Superior temporal gyrus (tissue), 1 donor: ENCODE measurements around the gene NPHP4.

Experiments
- DNase-seq: peaks from one replicate; pipeline ENCODE4 v3.0.0-alpha.2; 2016; ENCODE audit errors: extremely low spot score

NPHP4 gene

DNA sequence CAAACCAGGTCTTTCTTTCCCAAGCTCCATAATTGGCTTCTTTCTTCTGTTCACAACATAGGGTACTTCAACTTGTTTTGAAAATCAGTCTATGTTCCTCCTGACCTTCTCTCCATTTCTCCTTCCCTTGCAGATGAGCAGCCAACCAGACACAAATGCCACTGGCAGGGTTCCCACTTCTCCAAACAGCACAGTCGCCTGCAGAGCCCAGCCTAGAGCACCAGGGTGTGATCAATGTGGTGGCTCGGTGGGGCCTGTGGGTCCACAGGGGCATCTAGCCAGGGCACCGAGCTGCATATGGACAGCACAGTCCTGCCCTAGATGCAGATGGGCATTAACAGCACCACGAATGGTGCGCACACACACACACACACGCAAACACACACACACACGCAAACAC, 112.8 kb downstream of the NPHP4 start:
- no peak for DNase-seq

DNA sequence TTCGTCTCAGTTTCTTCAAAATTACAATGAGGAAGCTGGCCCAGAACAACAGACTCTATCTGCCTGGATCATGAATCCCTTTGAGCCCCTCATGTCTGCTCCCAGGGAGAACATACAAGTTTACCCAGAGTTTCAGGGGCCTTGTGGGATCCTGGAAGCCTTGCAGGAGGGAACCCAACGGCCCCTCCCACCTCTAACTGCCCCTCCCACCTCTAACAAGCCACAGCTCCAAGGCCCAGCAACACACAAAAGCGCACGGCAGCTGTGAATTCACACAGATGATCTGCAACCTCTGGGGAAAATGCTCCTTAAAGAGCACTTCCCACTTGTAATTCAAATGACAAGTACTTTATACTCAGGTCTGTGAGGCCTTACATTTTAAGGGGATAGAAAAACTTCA, 113.3 kb downstream of the NPHP4 start:
- no peak for DNase-seq

DNA sequence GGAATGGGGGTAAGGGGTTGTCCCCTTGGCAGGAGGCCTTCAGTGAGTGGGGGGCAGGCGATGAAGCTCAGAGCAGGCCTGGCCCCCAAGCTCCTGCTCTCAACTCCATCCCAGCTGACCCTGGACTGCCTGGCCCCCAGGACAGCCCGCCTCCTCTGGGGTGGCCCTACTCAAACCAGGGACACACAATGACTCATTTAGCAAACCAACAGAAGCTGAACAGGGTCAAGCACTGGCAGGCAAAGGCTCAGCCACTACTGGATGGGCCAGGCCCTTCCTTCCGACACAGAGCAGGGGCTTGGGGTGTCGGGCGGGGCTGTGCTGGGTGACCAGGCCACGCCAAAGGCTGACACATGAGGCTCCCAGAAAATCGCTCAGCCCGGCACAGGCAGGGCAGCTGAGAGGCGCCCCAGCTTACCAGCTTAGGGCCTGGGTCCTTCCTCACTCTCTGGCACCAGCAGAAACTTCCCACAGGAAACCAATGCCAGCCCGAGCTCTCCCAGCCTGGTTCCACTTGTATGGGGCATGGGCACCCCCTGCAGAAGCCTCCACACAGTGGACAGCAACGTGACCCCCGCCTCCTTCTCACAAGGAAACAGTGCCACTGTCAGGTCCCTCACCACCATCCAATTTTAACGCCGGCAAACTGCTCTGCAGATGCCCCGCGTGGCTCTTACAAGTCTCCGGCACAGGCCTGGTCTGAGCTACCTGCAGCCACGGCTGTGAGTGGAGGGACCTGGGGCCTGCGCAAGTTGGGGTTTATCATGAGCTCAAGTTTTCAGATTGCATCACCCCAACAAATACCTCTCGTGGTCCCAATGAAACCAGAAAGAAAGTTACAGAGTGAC, 114.3 kb downstream of the NPHP4 start:
- no peak for DNase-seq

DNA sequence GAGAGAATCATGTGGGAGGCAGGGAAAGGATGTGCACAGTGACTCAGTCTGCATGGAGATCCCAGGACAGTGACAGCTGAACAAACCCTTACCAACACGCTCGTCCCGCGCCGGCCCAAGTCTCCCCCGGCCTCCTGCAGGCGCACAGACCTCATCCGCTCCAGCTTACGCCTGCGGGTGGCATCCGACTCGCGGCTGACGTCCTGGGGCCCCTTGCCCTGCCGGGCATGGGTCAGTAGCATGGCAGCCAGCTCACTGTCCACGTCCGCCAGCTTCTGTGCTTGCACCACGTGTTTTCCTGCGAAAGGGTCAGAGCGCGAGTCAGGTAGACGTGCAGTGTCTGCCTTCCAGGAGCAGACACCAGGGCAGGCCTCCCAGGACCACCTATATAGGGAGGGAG, 115.2 kb downstream of the NPHP4 start:
- no peak for DNase-seq

DNA sequence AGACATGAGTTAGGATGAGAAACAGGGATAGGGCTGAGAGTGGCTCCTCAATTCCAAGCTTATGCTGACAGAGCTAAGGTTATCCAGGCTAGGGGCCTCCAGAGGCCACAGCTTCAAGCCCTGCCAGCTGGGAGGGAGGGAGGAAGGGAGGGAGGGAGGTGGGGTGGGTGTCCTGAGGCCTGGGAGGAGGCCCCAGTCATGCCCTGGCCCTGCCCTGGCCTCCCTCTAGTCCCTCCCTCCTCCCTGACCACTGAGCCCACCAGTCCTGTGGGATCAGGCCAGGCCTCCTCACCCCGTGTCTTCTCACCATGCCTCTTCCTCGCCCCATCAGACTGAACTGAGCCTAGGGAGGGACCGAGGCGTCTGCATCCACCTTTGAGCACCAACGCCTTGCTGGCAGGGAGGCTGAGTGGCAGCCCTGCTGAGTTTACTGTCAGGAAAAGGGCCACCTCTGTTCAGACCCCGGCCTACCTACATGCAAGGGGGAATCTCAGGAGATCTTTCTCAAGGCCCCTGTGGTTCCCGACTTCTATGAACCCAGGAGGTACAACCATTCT, 116.1 kb downstream of the NPHP4 start:
- DNase-seq: no peak

DNA sequence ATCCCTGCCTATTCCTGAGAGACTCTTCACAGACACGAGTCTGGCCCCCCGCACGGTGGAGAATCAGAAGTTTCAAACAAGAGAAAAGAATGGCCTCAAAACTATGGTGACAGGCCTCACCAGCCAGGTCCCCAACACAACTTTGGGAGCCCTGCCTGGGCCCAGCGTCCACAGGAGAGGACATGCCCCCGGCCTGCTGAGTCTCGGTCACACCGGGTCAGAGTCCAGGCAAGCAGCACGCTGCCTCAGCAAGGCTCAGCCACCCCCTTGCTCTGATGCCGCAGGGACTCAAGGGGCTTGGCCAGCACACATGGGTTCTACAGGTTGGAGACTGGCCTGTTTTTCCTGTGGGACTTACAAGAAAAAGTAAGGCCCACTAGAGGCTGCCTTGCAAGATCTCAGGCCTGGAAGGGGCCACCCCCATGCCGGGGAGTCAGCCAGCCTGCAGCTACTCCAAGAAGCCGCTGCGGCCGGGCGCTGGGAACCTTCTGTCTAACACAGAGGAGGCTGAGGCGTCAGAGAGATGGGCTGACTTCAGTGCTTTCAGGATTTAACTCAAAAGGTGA, 116.8 kb downstream of the NPHP4 start:
- DNase-seq: no peak

DNA sequence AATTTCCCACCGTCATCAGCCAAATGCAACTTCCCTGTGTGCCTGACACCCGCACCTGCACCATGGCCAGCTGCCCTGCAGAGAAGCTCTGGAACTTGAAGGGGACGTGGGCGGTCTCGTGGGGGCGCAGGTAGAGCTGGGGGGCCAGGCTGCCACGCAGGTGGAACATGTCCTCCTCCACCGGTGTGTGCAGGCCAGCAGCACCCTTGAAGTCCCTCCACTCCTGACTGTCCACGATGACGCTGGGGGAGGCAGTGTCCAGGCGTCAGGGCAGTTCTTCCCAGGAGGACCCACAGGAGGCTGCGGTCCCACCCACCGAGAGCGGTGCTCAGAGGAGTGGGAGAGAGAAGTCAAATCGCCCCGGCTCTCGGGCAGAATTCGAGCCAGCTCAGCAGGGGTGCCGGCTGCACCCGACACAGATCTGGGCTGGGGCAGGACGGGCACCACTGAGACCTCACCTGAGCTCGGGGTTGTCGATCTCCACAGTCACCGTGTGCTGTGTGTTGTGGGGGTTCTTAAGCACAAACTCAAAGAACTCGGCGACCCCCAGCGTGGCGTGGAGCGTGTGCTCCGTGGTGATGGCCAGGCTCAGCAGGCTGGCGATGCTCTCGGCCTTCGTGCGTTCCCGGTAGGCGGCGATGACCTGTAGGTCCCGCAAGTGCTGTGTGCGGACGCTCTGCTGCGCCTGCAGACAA, 117.7 kb downstream of the NPHP4 start:
- no peak for DNase-seq

DNA sequence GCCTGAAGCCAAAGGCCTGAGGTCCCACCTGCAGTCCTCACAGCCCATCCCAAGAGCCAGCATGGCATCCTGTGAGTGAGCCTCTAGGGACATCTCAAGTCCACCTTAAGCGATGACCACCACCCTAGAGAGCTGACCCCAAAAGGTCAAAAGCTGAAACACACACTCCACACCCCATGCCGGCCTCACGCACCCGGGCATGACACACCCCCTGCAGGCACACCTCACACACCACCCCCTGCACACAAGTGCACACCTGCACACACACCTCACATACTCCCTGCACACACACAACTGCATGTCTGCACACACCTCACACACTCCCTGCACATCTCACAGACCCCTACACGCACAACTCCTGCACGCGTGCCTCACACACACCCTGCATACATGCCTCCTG, 118.7 kb downstream of the NPHP4 start:
- DNase-seq: no peak

DNA sequence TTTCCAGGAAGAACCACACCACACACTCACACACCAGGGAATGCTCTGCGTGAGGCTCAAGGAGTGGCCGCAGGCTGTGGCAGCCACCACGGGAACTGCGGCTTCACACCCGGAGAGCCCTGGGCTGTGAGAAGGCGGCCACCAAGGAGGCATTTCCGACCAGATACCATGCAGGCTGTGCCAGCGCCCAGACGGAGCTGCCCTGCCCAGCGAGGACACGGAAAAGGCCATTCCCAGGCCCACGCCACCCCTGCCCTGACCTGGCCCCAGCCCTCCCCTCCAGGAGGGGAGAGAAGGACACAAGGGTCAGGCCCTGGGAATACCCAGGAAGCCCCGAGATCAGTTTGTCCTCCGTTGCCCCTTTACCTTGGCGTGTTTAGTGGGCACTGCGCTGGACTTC, 119.3 kb downstream of the NPHP4 start:
- DNase-seq: no peak

DNA sequence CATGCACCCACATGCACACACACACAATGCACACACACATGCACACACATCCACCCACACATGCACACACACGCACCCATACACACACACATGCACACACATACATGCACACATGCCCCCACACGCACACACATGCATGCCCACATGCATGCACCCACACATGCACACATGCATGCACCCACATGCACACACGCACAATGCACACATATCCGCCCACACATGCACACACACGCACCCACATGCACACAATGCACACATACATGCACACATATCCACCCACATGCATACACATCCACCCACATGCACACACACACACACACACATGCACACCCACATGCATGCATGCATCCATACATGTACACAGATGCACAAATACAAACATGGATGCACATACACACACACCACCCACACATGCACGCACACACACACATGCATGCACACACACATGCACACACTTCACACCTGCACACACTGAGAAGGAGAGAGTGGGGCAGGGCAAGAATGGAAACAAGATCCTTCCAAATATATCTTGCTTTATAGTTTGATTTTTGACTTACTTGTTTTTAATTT, 123.2 kb downstream of the NPHP4 start:
- no peak for DNase-seq

DNA sequence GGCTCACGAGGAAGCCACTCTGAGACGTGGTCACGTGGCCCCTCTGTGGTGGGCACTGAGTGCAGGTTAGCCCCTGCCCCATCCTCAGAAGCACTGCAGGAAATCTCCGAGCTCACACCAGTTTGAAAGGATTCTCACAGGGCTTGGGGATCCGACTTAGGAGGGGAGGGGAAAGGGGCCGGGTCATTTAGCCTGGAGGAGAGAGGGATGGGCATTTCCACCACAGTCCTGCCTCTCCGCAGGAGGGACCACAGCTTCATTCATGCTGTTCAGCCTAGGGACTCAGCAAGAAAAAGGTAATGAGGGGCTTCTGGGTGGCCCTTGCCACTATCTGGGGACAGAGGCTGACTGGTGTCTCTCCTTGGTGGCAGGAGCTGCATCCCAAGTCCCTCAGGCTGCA, 126.5 kb downstream of the NPHP4 start:
- DNase-seq: no peak

DNA sequence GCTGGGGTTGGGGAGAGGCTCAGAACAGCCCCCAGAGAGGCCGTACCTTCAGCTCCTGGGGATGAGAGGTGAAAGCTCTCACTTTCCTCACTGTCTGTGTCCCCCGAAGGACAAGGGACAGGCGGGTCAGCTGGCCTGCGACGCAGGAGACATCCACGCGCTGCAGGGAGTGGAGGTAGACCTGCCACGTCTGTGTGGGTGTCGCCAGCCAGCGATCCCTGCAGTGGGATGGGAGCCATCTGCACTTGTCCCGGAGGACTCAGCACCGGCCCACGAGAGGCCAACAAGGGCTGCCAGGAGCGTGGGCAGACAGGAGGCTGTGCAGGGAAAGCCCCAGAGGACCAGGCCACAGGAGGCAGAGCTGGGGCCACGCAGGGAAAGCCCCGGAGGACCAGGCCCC, 127.2 kb downstream of the NPHP4 start:
- no peak for DNase-seq

DNA sequence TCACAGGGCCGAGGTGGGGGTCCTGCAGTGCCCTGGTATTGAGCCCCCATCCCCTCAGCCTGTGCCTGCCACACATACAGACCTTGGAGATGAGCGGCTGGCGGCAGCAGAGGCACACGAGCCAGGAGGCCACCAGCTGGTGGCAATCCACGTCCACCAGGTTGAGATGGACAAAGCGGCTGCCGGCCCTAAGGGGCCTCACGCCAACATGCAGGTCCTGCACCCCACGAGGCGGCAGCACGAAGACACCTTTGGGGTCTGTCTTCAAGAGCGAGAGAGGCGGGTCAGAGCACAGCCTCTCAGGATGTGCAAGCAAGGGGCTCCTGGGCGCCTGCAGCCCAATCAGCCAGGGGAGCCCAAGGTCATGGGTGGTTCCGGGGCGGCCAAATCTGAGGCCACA, 128.0 kb downstream of the NPHP4 start:
- no peak for DNase-seq

DNA sequence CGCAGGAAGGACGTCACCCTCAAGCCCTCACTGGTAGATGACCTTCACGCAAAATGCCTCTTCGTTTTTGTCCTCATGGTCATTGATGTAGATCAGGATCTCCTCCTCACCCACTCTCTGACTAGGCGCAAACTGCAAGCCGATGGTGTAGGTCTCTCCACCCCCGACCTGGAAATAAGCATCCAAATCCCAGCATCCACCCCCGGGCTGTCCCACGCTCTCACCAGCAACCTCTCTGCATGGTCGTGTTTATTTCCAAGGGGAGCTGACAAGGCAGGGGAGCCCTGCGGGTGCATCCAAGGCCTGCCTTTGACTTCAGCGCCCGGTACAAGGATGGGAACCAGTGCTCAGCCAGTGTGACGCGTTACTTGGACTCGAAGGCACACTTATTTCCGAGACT, 129.0 kb downstream of the NPHP4 start:
- DNase-seq: no peak

DNA sequence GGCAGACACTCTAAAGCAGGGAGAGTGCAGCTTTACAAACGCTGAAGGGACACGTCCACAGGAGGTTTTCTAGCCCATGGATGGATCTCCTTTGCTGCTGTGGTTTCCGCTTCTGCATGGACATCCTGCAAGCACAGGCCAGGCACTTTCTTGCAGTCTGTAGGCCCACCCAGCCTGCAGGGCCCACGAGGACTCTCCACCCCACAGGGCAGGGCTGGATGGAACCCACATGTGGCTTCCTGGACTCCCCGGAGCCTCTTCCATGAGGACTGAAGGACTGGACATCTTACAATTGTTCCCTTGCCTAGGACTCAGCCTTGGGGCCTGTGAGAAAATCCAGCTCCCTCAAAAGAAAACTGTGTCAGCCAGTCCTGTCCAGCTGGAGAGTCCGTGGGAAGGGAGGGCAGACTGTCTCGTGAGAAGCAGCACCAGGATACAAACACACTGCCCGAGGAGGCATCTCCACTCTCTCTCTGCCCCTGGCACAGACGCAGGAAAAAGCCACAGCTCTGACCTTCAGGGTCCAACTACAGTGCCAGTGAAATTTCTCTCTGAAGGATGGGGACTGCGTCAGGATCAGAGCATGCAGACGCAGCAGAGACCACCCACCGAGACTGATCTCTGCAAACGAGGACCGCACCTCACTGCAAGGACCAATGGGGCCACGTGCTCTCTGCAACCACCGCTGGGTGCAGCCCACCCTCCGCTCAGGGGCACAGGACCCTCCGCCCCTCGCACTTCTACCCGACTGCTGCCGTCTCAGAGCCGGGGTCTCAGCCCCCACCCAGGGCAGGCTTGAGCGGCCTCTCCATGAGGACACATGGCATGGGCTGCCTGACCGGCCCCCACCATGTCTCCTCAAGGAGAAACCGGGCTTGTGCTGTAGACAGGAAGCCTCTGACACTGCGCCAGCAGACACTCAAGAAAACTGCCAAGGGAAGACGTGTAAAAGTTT, 130.1 kb downstream of the NPHP4 start:
- no peak for DNase-seq

DNA sequence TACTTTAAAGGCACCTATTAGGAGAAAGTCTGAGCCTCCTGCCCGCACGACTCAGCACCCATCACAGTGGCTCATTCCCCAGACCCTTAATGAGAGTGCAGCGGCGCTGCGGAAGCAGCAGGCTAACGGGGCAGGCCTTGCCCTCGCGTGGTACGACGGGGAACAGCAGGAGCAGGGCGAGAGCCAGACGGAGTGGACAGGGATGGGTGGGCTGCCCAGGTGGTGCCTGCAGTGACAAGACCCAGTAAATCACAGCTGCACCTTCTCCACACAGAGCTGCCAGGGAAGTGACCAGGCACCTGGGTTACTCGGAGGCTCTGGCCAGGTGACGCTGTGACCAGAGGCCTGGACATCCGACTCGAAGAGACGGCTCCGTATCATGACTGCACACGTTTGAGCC, 131.9 kb downstream of the NPHP4 start:
- no peak for DNase-seq

DNA sequence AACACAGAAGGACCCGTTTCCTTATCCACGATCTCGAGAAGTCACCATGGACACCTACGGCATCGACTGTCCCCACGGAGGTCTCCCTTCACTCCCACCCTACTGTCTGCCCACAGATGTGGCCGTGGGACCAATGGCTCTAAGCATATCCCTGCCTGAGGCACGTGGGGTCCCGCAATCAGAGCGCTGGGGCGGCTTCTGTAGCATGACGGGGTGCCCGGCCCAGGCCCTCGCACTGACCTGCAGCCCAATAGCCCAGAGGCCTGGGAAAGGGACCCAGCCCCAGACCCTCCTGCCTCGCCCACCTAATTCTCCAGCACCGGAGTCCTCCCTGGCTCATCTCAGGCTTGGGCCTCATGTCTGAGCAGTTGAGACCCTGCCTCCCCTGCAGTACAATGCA, 132.5 kb downstream of the NPHP4 start:
- no peak for DNase-seq

DNA sequence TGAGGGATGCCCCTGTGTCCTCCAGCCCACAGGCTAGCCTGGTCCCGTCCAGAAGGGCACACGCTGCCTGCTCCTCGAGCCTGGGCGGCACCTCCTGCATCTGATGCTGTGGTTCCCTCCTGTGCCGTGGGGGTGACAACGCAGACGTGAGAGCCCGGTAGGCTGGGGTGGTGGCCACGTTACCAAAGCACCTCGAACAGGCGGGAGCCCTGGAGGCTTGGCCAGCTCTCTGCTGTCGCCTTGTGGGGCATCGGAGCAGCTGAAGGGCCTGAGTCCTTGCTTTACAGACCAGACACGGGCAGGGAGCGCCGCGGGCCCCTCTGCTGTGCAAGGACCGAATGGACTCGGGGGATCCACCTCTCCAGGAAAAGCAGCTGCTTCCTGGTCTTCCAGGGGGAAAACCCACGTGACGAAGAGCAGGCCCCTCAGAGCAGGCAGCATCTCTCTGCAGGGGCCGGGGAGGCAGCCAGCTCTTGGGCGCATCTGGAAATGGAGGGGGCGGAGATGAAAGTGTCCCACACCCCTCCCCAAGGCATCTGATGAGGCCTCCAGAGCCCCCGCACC, 133.3 kb downstream of the NPHP4 start:
- no peak for DNase-seq

DNA sequence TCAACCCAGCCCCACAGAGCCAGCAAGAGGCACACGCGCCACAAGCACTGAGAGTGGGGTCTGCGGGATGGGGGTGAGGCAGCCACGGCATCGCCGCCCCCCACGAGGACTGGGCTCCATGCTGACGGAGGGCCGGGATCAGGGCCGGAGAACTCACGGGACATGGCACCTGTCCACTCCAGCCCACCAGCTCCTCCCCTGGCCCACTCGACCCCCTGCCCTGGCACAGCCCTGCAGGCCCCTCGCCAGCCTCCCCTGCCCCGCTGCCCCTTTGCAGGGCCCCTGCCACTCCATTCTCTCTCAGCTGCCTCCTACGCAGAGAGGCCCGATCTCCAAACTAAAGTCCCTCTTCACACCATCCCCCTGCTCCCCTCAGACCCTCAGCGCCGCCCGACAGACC, 134.0 kb downstream of the NPHP4 start:
- DNase-seq: no peak

DNA sequence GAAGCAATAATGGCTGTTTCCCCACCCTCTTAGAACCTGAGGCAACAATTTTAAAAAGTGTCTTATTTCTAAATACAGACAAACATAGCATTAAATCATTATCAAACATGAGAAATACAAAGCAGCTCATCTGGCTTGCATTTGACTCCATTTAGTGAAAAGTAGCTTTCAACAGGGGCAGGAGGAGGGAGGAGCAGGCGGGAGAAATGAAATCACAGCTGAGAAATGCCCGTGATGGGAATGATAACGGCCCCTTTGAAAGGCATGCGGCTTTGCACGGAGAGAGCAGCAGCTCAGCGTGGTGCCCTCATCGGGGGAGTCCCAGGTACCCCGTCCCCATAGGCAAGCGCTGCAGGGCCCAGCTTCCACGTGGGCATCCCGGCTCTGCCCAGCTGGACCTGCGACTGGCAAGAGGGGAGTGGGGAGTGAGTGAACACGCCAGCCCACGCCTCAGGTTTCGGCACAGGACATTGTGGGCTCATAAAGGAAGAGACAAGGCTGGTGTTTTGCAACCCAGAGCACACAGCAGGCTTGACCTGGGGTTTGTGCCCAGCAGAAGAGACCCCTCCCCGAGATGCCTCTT, 134.6 kb downstream of the NPHP4 start:
- no peak for DNase-seq

DNA sequence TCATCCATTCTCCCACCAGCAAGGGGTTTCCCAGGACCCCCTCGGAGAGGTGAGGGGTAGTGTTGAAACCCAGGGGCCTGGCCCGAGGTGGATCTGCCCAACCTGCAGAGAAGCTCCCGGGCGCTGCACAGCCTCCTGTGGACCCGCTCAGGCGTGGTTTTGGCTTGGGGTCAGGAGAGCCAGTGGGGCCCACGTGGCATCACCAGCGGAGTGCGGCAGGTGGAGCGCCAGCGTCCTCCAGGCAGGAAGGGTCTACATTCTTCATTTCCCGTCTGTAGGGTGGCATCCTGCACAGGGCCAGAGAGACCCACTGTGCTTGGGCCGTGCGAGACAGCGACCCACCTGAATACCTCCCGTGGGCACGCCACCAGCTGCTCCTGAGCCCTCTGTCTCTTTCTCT, 135.2 kb downstream of the NPHP4 start:
- no peak for DNase-seq
